ENCODE data around the gene TGFB1. TPM values are rescaled to one million over a fixed set of nuclear protein-coding genes. Genes with fewer than 3 reads are reported as not detected.

Gene TGFB1
- total RNA-seq, 2 experiments from 2014 or later = 406 to 416 TPM

- CTCF ChIA-PET = no interaction called here
- ATAC-seq (ENCODE audit: poor library complexity) = peak; percentile 45
- H3K36me3 Mint-ChIP-seq (ENCODE audit: low read depth) = no peaks in the 10 kb centered on the region
Measured at GRCh38 chr19:41376998-41377365, 23.3 kb upstream of the TGFB1 start.

GRCh38 chr19:41376241-41376997 is 22.7 kb upstream of the TGFB1 start, which contains the start of gene TMEM91:
Gene TMEM91 (plus strand): TSS chr19:41376533. CDS start chr19:41378310, 1,777 bp downstream.
- Mint-ChIP-seq H3K36me3 (ENCODE audit: low read depth) (no peaks in the 10 kb centered on the region), H3K4me3 (peak within 1 kb of the TSS; percentile 85), H3K27ac (peak within 1 kb of the TSS; percentile 76), H3K27me3 (no peaks in the 10 kb centered on the region), H3K4me1 (ENCODE audit: low read depth) (peaks cover 14% of the 10 kb centered on the region), H3K9me3 (no peaks in the 10 kb centered on the region)
- Histone ChIP-seq H3K9me3 (ENCODE audit: control insufficient read depth in 1 of 2, insufficient read depth in 1 of 2, low read length in 2 of 2) (no peaks in the 10 kb centered on the region), H3K4me1 (ENCODE audit: insufficient read depth, low read length) (peaks cover 20% of the 10 kb centered on the region), H3K4me3 (ENCODE audit: low read length) (peak within 1 kb of the TSS; percentile 64), H3K27ac (ENCODE audit: low read depth in 1 of 2, low read length in 2 of 2) (no peak within 1 kb of the TSS), H3K36me3 (ENCODE audit: insufficient read depth, low read length) (no peaks in the 10 kb centered on the region), H3K27me3 (ENCODE audit: control insufficient read depth in 1 of 2, insufficient read depth in 2 of 2, low read length in 2 of 2) (no peaks in the 10 kb centered on the region)
- peak in 4 of 14 experiments; percentile 15 to 45 (median 41) for DNase-seq
- no peak for TF ChIP-seq CTCF (IDR thresholded peaks at IDR 0.05)
- POLR2A ChIA-PET = interaction anchor here (0.5 to 1.4 kb wide), 3 partner anchors 12 to 1191 kb away, joined by 3 to 6 read pairs (median 3); partner anchors contain the start of gene B9D2
- intact Hi-C loops (cut with DNase I, micrococcal nuclease) = no loop called here
- ATAC-seq (ENCODE audit: poor library complexity) = peak; percentile 50
- CTCF ChIA-PET = no interaction called here

More at GRCh38 chr19:41376998-41377365, 23.3 kb upstream of the TGFB1 start:
- no peaks in the 10 kb centered on the region for H3K9me3 Mint-ChIP-seq
- POLR2A ChIA-PET = interaction anchor here (1.4 kb wide), 1 partner anchor 13 kb away, joined by 6 read pairs; the partner anchor contains the start of gene B9D2
- H3K27ac Mint-ChIP-seq = peak overlapping the region; percentile 8
- peaks cover 14% of the 10 kb centered on the region for H3K4me1 Mint-ChIP-seq (ENCODE audit: low read depth)
- Histone ChIP-seq H3K27me3 (ENCODE audit: control insufficient read depth in 1 of 2, insufficient read depth in 2 of 2, low read length in 2 of 2) (no peaks in the 10 kb centered on the region), H3K9me3 (ENCODE audit: control insufficient read depth in 1 of 2, insufficient read depth in 1 of 2, low read length in 2 of 2) (no peaks in the 10 kb centered on the region), H3K27ac (ENCODE audit: low read depth in 1 of 2, low read length in 2 of 2) (no peak overlapping the region), H3K4me3 (ENCODE audit: low read length) (peak overlapping the region; percentile 64), H3K36me3 (ENCODE audit: insufficient read depth, low read length) (no peaks in the 10 kb centered on the region), H3K4me1 (ENCODE audit: insufficient read depth, low read length) (peaks cover 20% of the 10 kb centered on the region)
- intact Hi-C loops (cut with DNase I, micrococcal nuclease) = no loop called here
- TF ChIP-seq CTCF (IDR thresholded peaks at IDR 0.05) = no peak
- H3K27me3 Mint-ChIP-seq = no peaks in the 10 kb centered on the region
- H3K4me3 Mint-ChIP-seq = peak overlapping the region; percentile 85
- no peak for DNase-seq

GRCh38 chr19:41373993-41374392 is 20.3 kb upstream of the TGFB1 start:
- Histone ChIP-seq H3K4me1 (ENCODE audit: insufficient read depth, low read length) (peaks cover 20% of the 10 kb centered on the region), H3K4me3 (ENCODE audit: low read length) (no peak overlapping the region), H3K27me3 (ENCODE audit: control insufficient read depth in 1 of 2, insufficient read depth in 2 of 2, low read length in 2 of 2) (no peaks in the 10 kb centered on the region), H3K27ac (ENCODE audit: low read depth in 1 of 2, low read length in 2 of 2) (no peak overlapping the region), H3K36me3 (ENCODE audit: insufficient read depth, low read length) (no peaks in the 10 kb centered on the region), H3K9me3 (ENCODE audit: control insufficient read depth in 1 of 2, insufficient read depth in 1 of 2, low read length in 2 of 2) (no peaks in the 10 kb centered on the region)
- no peak for DNase-seq
- ChIA-PET POLR2A (no interaction called here), CTCF (no interaction called here)
- Mint-ChIP-seq H3K27ac (no peak overlapping the region), H3K4me1 (ENCODE audit: low read depth) (peaks cover 14% of the 10 kb centered on the region), H3K36me3 (ENCODE audit: low read depth) (no peaks in the 10 kb centered on the region), H3K27me3 (no peaks in the 10 kb centered on the region), H3K4me3 (no peak overlapping the region), H3K9me3 (no peaks in the 10 kb centered on the region)
- TF ChIP-seq CTCF (IDR thresholded peaks at IDR 0.05) = no peak
- intact Hi-C loops (cut with DNase I, micrococcal nuclease) = no loop called here
- no peak for ATAC-seq (ENCODE audit: poor library complexity)
